NT2/D1 (cell line): ENCODE results near the gene AOX1.

Source experiments
- SUZ12 ChIP-seq: IDR thresholded peaks from 2 replicates; pipeline ENCODE4 v1.6.1; 2011; ENCODE audit not compliant: insufficient read length, insufficient read depth; ENCODE audit errors: extremely low read depth
- YY1 ChIP-seq: IDR thresholded peaks from 2 replicates; pipeline ENCODE4 v1.6.1; 2011; ENCODE audit not compliant: insufficient read length, insufficient read depth
- ZNF274 ChIP-seq: IDR thresholded peaks from 2 replicates; pipeline ENCODE4 v1.6.1; 2011; ENCODE audit warnings: mild to moderate bottlenecking, low read depth, low read length

DNA sequence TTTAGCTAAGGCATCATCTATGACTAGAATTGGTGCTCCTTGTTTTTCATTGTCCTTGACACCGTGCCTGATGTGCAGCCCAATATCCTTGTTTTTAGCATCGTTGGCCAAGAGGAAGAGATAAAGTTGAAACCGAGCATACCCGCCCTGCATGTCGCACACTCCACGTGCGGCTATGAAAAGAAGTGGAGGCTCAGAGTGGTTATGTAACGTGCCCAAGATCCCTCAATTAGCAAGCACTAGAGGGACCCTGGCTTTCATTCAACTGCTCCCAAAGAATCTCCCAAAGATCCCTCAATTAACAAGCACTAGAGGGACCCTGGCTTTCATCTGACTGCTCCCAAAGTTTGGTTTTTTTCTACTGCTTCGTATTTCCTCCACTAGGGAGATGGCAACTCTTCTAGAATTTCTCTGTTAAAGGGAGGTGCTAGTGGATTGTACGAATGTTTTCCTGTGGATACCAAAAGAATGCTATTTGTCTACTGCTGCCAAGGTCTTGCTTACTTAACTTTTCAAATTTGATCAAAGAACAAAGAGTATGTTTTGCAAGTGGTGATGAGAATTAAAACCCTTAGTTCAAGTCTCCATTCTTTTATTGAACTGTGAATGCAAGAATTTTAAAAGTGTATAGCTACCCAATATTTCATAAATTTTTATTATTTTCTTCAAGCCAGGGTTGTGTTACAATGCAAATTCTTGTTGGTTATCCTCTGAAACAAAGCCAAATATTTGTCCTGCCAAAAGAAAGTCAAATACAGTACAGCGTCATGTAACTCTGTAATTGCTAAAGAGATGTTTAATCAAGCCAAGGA is 92.1 kb downstream of the AOX1 start:
- no peak for TF ChIP-seq ZNF274
- no peak for TF ChIP-seq YY1
- TF ChIP-seq SUZ12: no peak
